LoVo (cell line): ENCODE results near the gene OSBPL10.

Source experiments
- DNase-seq: peaks from one replicate; pipeline ENCODE4 v3.0.0-alpha.2; 2016; ENCODE audit warnings: low spot score

The OSBPL10 gene

DNA sequence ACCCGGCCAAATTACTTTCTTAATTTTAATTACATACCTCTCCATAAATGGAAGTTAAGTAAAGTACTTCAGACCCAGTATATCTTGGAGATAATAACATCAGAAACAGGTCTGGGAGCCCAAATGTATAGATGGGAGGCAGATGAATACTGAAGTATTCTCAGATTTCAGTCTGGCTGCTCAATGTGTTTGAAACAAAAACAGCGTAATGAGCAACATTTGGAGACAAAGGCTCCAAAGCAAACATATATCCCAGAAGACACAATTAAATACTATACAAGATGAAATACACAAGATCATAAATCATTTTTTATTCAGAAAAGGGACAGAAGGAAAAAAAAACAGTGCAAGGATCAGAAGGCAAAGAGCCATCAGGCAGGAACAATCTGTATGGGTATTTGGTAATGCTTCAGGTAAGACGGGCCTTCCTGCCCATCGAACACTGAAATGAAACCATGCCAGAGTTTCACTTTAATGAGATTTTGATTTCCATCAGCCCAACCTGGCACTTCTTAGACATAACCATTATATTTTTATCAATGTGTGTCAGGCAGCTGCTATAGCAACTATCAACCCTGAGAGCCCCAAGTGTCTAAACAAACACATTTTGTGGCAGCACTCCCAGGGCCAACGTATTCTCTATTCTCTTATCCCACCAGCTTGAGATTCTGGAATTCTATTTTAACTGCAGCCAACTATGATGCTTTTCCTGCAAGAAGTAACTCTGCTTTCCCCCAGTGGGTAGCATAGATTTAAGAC, 237.6 kb downstream of the OSBPL10 start:
- DNase-seq: no peak

GRCh38 chr3:31740397-31740796, 240.7 kb downstream of the OSBPL10 start:
- no peak for DNase-seq

DNA sequence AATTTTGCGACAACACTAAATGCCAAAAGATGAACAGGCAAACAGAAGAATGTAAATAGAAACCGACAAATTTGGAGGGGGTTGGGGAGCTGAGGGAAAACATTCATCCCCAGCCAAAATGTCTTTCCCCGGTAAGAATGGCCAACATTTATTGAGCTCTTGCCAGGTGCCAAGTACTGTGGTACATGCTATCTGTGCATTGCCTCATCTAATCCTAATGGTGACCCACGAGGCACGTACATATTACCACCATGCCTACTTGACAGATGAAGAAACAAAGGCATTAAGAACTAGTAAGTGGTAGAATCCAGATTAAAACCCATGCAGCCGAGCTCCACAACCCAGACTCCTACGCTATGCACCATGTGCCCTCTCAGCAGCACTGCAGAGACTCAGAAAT, 242.7 kb downstream of the OSBPL10 start:
- DNase-seq: no peak

DNA sequence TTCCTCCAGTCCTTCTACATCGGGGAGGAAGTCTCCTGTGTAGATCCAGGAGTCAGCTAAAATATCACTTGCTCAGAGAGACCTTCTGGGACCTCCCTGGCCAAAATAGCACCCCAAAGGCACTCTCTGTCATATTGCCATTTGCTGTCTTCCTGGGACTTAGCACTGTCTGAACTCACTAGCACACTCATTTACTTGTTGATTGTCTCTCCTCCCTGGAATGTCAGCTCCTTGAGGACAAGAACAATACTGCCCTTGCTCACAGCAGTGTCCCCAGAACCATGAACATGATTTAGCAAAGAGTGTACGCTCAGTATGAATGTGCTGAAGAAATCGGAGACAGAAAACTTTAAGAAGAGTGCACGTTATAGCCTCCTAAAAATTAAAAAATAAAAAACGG, 245.4 kb downstream of the OSBPL10 start:
- no peak for DNase-seq

GRCh38 chr3:31733234-31733667, 247.8 kb downstream of the OSBPL10 start:
- peak; percentile 23 for DNase-seq

- DNase-seq: no peak
Observed at GRCh38 chr3:31732548-31732947, 248.5 kb downstream of the OSBPL10 start.

GRCh38 chr3:31729573-31729972, 251.5 kb downstream of the OSBPL10 start:
- peak; percentile 24 for DNase-seq

- no peak for DNase-seq
Observed at GRCh38 chr3:31729082-31729481, 252.0 kb downstream of the OSBPL10 start.

DNA sequence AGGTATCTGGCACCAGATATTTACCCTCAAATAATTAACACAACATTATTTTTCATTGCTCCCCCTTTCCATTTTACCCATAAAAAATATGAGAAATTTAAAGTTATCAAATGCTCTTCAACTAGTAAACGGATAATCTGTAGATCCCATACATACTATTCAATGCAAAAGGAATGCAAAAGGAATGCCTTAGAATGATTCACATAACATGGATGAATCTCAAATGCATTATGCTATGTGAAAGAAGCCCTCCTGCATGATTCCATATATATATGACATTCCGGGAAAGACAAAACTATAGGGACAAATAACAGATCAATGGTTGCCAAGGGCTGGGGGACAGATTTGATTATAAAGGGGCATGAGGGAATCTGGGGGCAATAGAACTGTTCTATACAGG, 252.7 kb downstream of the OSBPL10 start:
- no peak for DNase-seq

DNA sequence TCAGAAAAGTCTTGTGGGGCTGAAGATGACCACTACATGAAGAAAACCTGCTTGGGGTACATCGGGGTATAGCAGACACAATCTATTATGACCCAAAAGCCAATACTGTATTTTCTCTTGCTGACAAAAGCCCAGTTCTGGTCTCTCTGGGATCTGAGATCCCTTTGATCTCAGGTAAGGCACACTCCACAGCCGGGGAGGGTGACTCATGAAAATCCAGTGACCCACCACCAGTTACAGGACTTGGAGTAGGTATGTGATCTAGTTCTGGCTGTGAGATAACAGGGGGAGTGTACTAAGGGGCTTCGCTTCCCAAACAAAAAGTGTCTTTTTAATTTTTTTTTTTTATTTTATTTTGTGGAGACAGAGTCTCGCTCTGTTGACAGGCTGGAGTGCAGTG, 255.1 kb downstream of the OSBPL10 start:
- DNase-seq: no peak

DNA sequence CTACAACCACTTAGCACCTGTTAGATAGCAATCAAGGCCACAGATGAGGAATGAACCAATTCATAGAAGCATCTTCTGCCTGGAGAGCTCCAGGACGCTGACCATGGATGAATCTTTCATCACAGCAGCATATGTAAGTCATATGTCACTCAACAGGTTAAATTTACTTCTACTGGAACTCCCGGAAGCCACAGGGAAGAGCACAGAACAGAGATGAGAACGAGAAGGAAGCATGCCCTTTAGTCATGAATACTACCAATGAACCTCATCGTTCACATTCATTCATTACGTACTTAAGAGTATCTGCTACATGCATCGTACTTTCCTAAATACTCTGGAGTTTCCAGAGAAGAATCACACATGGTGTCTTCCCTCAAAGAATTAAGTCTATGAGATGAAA, 255.5 kb downstream of the OSBPL10 start:
- no peak for DNase-seq

DNA sequence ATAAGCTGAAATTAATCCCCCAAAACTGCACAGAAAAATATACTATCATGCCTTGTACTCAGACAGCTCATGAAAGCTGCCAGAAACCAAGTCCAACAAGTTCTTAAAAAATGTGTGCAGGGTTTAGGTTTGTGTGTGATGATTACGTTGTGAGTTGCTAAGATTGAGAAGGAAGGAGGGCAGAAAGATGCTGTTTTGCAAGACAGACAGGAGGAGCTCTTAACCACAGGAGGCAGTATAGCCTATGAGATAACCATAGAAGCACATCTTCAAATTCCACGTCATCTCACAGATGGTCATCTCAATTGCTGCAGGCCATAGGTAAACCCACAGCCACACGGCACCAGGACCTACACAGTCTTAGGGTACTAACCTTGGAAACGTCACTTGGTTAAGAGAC, 256.4 kb downstream of the OSBPL10 start:
- no peak for DNase-seq

GRCh38 chr3:31724116-31724515, 256.9 kb downstream of the OSBPL10 start:
- no peak for DNase-seq

DNA sequence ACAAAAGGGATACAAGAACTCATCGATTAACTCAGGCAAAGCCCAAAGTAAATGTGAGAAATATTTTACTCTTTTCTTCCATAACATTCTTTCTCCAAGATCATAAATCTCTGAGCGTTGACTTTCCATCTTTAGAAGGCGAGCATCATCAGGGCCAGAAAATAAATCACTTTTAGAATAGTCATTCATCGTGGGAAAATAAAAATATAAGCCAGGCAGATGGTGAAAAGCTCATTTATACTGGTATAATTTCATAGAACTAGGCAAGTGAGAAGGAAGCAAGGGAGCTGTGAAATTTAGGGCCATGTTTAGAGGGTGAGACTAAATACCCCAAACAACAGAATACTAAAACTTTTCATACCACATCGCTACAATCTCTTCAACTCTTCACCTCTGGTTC, 257.4 kb downstream of the OSBPL10 start:
- DNase-seq: no peak

- DNase-seq: no peak
Observed at GRCh38 chr3:31721676-31722075, 259.4 kb downstream of the OSBPL10 start.

DNA sequence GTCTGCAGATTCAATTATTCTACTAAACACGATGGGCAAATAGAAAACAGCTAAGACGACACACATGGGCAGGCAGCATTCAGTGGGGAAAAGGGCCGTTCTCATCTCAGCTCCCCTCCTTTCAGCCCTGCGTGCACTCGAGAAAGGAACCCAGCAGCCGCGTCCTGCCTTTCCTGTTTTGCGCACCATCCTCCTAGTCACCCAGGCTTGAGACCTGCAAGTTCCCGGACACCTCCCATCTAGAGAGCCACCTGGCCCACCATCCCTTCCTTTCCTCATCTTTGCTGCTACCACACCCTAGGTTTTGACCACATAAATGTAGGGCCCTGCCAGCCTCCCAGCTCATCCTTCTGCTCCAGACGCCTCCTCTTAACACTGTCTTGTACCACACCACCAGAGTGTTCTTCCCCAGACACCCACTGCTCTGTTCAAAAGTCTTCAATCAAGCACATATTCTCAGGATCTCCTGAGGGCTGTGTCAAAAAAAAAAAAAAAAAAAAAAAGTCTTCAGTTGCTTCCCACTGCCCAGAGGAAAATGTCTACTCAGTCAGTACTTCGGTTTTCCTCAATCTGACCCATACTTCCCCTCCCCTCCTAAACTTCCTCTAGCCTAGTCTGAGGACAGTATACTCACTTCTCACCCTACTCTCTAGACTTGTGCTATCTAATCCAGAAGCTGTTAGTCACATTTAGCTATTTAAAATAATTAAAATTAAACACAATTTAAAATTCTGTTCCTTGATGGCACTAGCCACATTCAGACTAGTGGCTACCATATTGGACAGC, 266.4 kb downstream of the OSBPL10 start:
- no peak for DNase-seq

- DNase-seq: no peak
Observed at GRCh38 chr3:31713816-31714215, 267.2 kb downstream of the OSBPL10 start.

- DNase-seq: no peak
Observed at GRCh38 chr3:31710123-31710803, 270.8 kb downstream of the OSBPL10 start.

- DNase-seq: no peak
Observed at GRCh38 chr3:31709526-31709925, 271.5 kb downstream of the OSBPL10 start.

DNA sequence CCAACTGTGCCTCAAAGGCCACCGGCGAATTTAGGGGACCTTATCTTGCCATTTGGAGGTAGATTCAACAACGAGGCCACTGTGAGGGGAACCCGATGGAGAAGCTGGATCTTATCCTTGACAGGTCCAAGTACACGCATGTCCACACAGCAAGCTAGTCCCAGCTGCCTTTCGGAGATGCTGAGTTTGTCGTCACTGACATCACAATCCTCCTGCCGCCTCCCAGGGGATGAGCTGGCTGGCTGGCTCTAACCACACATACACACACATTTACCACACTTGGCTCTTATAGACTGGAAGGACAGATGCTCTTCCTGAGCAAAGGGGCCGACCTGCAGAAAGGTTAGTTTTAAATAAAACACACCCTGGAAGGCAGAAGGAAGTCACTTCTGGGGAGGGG, 272.1 kb downstream of the OSBPL10 start:
- DNase-seq: no peak

DNA sequence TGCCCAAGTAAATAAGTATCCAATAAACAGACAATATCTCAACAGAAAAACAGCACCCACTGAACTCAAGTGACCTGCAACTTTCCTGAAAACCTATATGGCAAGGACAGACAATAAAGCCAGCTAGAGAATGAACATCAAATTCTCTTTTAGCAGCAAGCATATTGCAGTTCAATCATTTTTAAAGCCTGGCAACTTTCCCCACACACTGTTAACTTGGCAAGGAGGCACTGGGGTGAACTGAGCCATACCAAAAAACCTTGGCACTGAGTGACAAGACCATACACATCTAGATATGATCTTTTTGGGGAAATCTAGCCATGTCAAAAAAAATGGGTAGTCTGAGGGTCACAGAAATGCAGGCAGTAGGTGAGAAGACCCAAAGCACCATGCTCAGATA, 273.8 kb downstream of the OSBPL10 start:
- DNase-seq: no peak

DNA sequence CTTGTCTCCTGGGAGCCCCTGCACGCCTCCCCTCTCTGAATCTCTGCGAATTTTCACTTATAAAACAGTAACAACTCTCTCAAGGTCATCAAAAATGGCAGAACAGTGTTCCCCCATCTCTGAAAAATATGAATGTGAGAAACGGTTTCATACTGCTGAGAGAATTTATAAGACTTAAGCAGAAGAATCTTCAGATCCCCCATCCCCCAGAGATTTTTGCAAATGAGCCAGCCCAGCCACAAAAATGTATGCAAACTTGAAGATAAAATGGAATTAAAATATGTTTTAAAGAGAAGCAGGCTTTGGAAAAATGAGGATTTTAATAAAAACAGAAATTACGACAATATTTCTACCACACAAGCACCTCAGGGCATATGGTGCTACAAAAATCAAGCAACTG, 275.3 kb downstream of the OSBPL10 start:
- no peak for DNase-seq

DNA sequence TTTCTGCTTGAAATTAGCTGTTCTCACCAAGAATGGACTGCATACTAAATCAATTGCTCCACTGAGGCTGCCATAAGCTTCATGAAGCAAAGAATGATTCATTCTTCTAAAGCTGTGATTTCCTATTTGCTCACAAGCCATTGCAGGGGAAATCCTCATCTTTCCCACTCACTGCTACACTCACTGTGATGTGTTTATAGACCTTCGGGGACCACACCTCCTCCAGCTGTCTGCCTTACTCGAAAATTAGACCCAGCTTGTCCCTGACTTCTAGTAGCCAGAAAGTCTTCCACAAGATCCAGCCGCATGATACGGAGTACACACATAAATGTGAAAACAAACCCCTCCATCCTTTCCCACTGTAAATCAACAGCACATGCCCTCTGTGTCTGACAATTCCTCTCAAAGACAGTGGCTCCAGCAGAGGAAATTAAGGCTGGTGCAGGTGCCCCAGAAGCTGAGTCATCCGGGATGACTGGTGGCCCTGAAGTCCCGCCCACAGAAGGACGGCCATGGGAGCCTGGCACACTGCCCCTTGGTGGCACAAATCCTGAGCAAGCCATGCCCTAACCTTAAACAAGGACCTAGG, 276.4 kb downstream of the OSBPL10 start:
- peak; percentile 80 for DNase-seq
